Embryonic facial prominence (tissue), 1 donor: Measurements from ENCODE around the gene INHBA.

Experiments used
- DNase-seq: peaks from one replicate; pipeline ENCODE4 v3.0.0-alpha.2; 2016; ENCODE audit errors: extremely low spot score

The INHBA gene

GRCh38 chr7:41702635-41703371 lies at the start of gene INHBA:
Gene INHBA (minus strand): TSS chr7:41703090. CDS start chr7:41700374, 2,716 bp downstream.
- no peak for DNase-seq

- no peak for DNase-seq
These were observed 49.7 kb upstream of the INHBA start for GRCh38 chr7:41752615-41753014.

GRCh38 chr7:41750661-41751540 lies 48.0 kb upstream of the INHBA start:
- no peak for DNase-seq

- DNase-seq = no peak
These were observed 45.1 kb upstream of the INHBA start for GRCh38 chr7:41747961-41748360.

- DNase-seq = no peak
These were observed 42.6 kb upstream of the INHBA start for GRCh38 chr7:41745451-41745850.

GRCh38 chr7:41744161-41744560 lies 41.3 kb upstream of the INHBA start:
- no peak for DNase-seq

GRCh38 chr7:41742401-41743020 lies 39.6 kb upstream of the INHBA start:
- no peak for DNase-seq

- no peak for DNase-seq
These were observed 35.9 kb upstream of the INHBA start for GRCh38 chr7:41738806-41739205.

GRCh38 chr7:41738336-41738735 lies 35.4 kb upstream of the INHBA start:
- DNase-seq = no peak

GRCh38 chr7:41735206-41735605 lies 32.3 kb upstream of the INHBA start:
- no peak for DNase-seq

- no peak for DNase-seq
These were observed 30.0 kb upstream of the INHBA start for GRCh38 chr7:41732843-41733306.

- no peak for DNase-seq
These were observed 29.5 kb upstream of the INHBA start for GRCh38 chr7:41732436-41732785.

- DNase-seq = no peak
These were observed 28.9 kb upstream of the INHBA start for GRCh38 chr7:41731493-41732435.

- no peak for DNase-seq
These were observed 27.8 kb upstream of the INHBA start for GRCh38 chr7:41730668-41731067.

GRCh38 chr7:41730161-41730560 lies 27.3 kb upstream of the INHBA start:
- no peak for DNase-seq

- DNase-seq = no peak
These were observed 26.2 kb upstream of the INHBA start for GRCh38 chr7:41729059-41729458.

GRCh38 chr7:41725013-41725412 lies 22.1 kb upstream of the INHBA start:
- no peak for DNase-seq

GRCh38 chr7:41720886-41721285 lies 18.0 kb upstream of the INHBA start:
- no peak for DNase-seq

- DNase-seq = no peak
These were observed 17.2 kb upstream of the INHBA start for GRCh38 chr7:41720046-41720445.

- no peak for DNase-seq
These were observed 13.8 kb upstream of the INHBA start for GRCh38 chr7:41716691-41717090.

- DNase-seq = no peak
These were observed 12.1 kb upstream of the INHBA start for GRCh38 chr7:41715000-41715399.
